ENCODE results near the gene VWA3B. TPM values are rescaled to one million over a fixed set of nuclear protein-coding genes. Genes with fewer than 3 reads are reported as not detected.

VWA3B gene
- total RNA-seq, 4 donors from 2014 or later, result 0.12 to 2.5 TPM; not detected in 2

GRCh38 chr2:98277162-98277859 lies 190.3 kb downstream of the VWA3B start:
- H3K4me3 ChIP-seq (ENCODE audit: low read depth, poor library complexity, severe bottlenecking), result no peak overlapping the region
- TF ChIP-seq POLR2A (IDR thresholded peaks at IDR 0.05) (no peak), CTCF (IDR thresholded peaks at IDR 0.05) (no peak)
- intact Hi-C loops (cut with DNase I; ENCODE audit: low total_unique reads), result no loop called here
- no peak for DNase-seq (ENCODE audit: low spot score in 2 of 2)
- 68 to 70% methylated on average over 9 of the region's 9 CpGs for WGBS, 2 donors

GRCh38 chr2:98278074-98278473 lies 191.1 kb downstream of the VWA3B start:
- 83 to 92% methylated on average over 6 to 7 of the region's 7 CpGs for WGBS, 2 donors
- intact Hi-C loops (cut with DNase I; ENCODE audit: low total_unique reads), result no loop called here
- TF ChIP-seq POLR2A (IDR thresholded peaks at IDR 0.05), result no peak
- no peak for TF ChIP-seq CTCF (IDR thresholded peaks at IDR 0.05)
- H3K4me3 ChIP-seq (ENCODE audit: low read depth, poor library complexity, severe bottlenecking), result no peak overlapping the region
- DNase-seq (ENCODE audit: low spot score in 2 of 2), result no peak

- no peak for TF ChIP-seq CTCF (IDR thresholded peaks at IDR 0.05)
- no peak for TF ChIP-seq POLR2A (IDR thresholded peaks at IDR 0.05)
- no peak overlapping the region for H3K4me3 ChIP-seq (ENCODE audit: low read depth, poor library complexity, severe bottlenecking)
- intact Hi-C loops (cut with DNase I; ENCODE audit: low total_unique reads), result no loop called here
- no peak for DNase-seq (ENCODE audit: low spot score in 2 of 2)
- 36 to 43% methylated on average over 18 of the region's 18 CpGs for WGBS, 2 donors
Measured at GRCh38 chr2:98280376-98281102, 193.6 kb downstream of the VWA3B start.

- TF ChIP-seq POLR2A (IDR thresholded peaks at IDR 0.05) (no peak), CTCF (IDR thresholded peaks at IDR 0.05) (no peak)
- WGBS, 2 donors, result 76 to 81% methylated on average over 6 of the region's 6 CpGs
- intact Hi-C loops (cut with DNase I; ENCODE audit: low total_unique reads), result no loop called here
- no peak for DNase-seq (ENCODE audit: low spot score in 2 of 2)
- no peak overlapping the region for H3K4me3 ChIP-seq (ENCODE audit: low read depth, poor library complexity, severe bottlenecking)
Measured at GRCh38 chr2:98281607-98282006, 194.6 kb downstream of the VWA3B start.

GRCh38 chr2:98282109-98282508 lies 195.1 kb downstream of the VWA3B start:
- H3K4me3 ChIP-seq (ENCODE audit: low read depth, poor library complexity, severe bottlenecking), result no peak overlapping the region
- intact Hi-C loops (cut with DNase I; ENCODE audit: low total_unique reads), result no loop called here
- WGBS, 2 donors, result 71 to 94% methylated on average over 1 of the region's 1 CpG
- no peak for DNase-seq (ENCODE audit: low spot score in 2 of 2)
- TF ChIP-seq CTCF (IDR thresholded peaks at IDR 0.05), result no peak
- no peak for TF ChIP-seq POLR2A (IDR thresholded peaks at IDR 0.05)
